HFF-Myc (cell line): ENCODE measurements around the gene IRF2BPL.

Experiments
- DNase-seq: peaks from one replicate; pipeline ENCODE4 v3.0.0-alpha.2; 2011; ENCODE audit warnings: low read depth; ENCODE audit errors: extremely low read depth
- H3K4me3 ChIP-seq: replicated peaks from 2 replicates; pipeline ENCODE4 v1.5.1; 2011; ENCODE audit warnings: low read depth, mild to moderate bottlenecking, control low read depth, low read length
- CTCF ChIP-seq: IDR thresholded peaks from 2 replicates; pipeline ENCODE4 v1.5.1; 2012; ENCODE audit warnings: mild to moderate bottlenecking, low read depth, low read length, control low read depth; ENCODE audit errors: missing control alignments

Gene IRF2BPL

GRCh38 chr14:77045238-77046162, 17.0 kb upstream of the IRF2BPL start:
- TF ChIP-seq CTCF, result no peak
- no peak for DNase-seq
- no peak overlapping the region for H3K4me3 ChIP-seq

- no peak overlapping the region for H3K4me3 ChIP-seq
- no peak for DNase-seq
- no peak for TF ChIP-seq CTCF
These were observed 16.3 kb upstream of the IRF2BPL start for GRCh38 chr14:77044783-77045237.

- no peak for DNase-seq
- no peak for TF ChIP-seq CTCF
- H3K4me3 ChIP-seq, result no peak overlapping the region
These were observed 15.5 kb upstream of the IRF2BPL start for GRCh38 chr14:77043984-77044485.

DNA sequence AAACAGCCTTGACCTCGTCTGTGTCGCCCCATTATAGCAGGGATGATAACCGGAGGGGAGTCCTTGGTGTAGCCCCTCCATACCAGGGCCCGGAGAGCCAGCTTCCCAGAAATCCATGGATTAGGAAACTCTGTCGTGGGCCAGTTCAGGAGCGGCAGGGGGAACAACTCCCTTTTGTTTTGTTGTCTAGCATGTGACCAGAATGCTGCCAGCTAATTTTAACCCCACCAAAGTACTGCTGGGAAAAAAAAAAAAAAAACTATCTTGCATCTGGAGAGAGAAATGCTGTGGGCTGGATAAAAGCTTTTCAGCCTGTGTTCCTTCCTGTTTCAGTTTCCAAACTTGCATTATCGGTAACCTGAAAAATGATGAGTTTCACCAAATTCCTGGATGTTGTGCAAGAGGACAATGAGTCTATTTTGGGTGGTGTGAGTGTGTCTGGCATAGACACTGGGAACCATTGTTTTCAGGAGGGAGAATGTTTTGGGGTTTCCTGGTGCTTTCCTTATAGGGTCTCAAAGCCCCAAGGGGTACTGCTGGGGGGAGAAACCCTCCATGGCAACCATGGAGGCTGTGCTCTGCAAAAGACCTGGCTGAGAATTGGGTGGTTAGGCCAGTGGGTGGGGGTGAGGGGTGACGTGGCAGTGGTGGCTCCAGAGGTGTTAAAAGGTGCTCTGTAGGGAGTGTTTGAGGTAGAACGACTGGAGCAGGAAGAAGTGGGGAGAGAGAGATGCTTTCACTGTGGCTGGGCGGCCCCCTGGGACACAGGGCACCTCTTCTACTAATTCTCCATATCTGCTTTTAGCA, 14.9 kb upstream of the IRF2BPL start:
- TF ChIP-seq CTCF, result no peak
- H3K4me3 ChIP-seq, result no peak overlapping the region
- DNase-seq, result no peak

- TF ChIP-seq CTCF, result no peak
- no peak for DNase-seq
- no peak overlapping the region for H3K4me3 ChIP-seq
These were observed 13.5 kb upstream of the IRF2BPL start for GRCh38 chr14:77041881-77042545.
